Lung (tissue), 12 donors: Measurements from ENCODE around the gene SMARCC2. TPM values are rescaled to one million over a fixed set of nuclear protein-coding genes. Genes with fewer than 3 reads are reported as not detected.

Experiments used
- ATAC-seq: fragments of 200-7000 bp; cut with Tn5 transposase; one replicate; pipeline ENCODE4 v1.9.1; 2020; ENCODE audit warnings: moderate number of reproducible peaks; ENCODE audit not compliant: insufficient read depth, low FRiP score
- DNase-seq, 3 donors: peaks; one replicate each; pipeline ENCODE4 v3.0.0-alpha.2; 2013 to 2017
- H3K27ac ChIP-seq, 2 donors: one replicate each; pipeline ENCODE4 v1.5.1; 2013; ENCODE audit warnings: mild to moderate bottlenecking in 2 of 2, moderate library complexity in 2 of 2, control low read depth in 1 of 2, inconsistent platforms in 1 of 2, low read depth in 1 of 2, low read length in 1 of 2
- H3K27me3 ChIP-seq, 3 donors: one replicate each; pipeline ENCODE4 v1.5.1; 2013; ENCODE audit warnings: low read length in 2 of 3; ENCODE audit not compliant: control insufficient read depth in 3 of 3, insufficient read depth in 3 of 3
- H3K36me3 ChIP-seq, 4 donors: one replicate each; pipeline ENCODE4 v1.5.1; 2013; ENCODE audit warnings: low read length in 4 of 4, mild to moderate bottlenecking in 1 of 4, moderate library complexity in 1 of 4; ENCODE audit not compliant: control insufficient read depth in 4 of 4, insufficient read depth in 4 of 4
- H3K4me1 ChIP-seq, 5 donors: one replicate each; pipeline ENCODE4 v1.5.1; 2013; ENCODE audit warnings: low read length in 5 of 5, mild to moderate bottlenecking in 2 of 5, moderate library complexity in 1 of 5; ENCODE audit not compliant: control insufficient read depth in 5 of 5, insufficient read depth in 5 of 5
- H3K4me3 ChIP-seq: one replicate; pipeline ENCODE4 v1.5.1; 2013; ENCODE audit warnings: mild to moderate bottlenecking, control low read depth, moderate library complexity
- H3K9ac ChIP-seq, 2 donors: one replicate each; pipeline ENCODE4 v1.5.1; 2013; ENCODE audit warnings: low read length in 2 of 2, control low read depth in 1 of 2; ENCODE audit not compliant: insufficient read depth in 1 of 2
- H3K9me3 ChIP-seq, 4 donors: one replicate each; pipeline ENCODE4 v1.5.1; 2013; ENCODE audit warnings: low read length in 3 of 4, mild to moderate bottlenecking in 1 of 4, moderate library complexity in 1 of 4; ENCODE audit not compliant: control insufficient read depth in 4 of 4, insufficient read depth in 3 of 4
- CTCF ChIP-seq: IDR thresholded peaks from 2 replicates; pipeline ENCODE4 v1.5.1; 2012; ENCODE audit warnings: mild to moderate bottlenecking; ENCODE audit errors: control extremely low read depth, extremely low read depth
- WGBS, 2 donors: extraction: QIAGEN DNeasy Blood & Tissue Kit; methylation state at CpG; one replicate each; pipeline ENCODE4 v1.1.7; 2013; 5-methylcytosine and 5-hydroxymethylcytosine counted together
- polyA plus RNA-seq, 2 donors: library from polyadenylated mRNA; stranded (reverse); fragments of 200-250 nt; gene quantifications; one replicate each; pipeline ENCODE4 v1.2.1, GENCODE V29; 2013
- total RNA-seq, 2 donors: library from RNA; depleted of rRNA in 1 of 2; stranded (reverse); fragments of >200 nt in 1 of 2; gene quantifications; one replicate each; pipeline ENCODE4 v1.2.1, GENCODE V29; 2014 to 2021
- donor health status: control.
- donor health status: control.
- donor health status: Bipolar disorder and iron deficiency.
- donor health status: healthy.
- donor health status: DM: yes; HTN: yes; CAD: no.

Gene SMARCC2
- total and polyA plus RNA-seq, 4 donors, result 23.9 to 97.5 (median 47.7) TPM

GRCh38 chr12:56128670-56129205 lies 60.5 kb downstream of the SMARCC2 start:
- H3K4me3 ChIP-seq, result peak overlapping the region; percentile 77
- DNase-seq (peak; percentile 50 to 60 (median 60)), ATAC-seq (no peak)
- peaks cover 8 to 33% (median 26%) of the 10 kb centered on the region in 4 donors for H3K36me3 ChIP-seq
- WGBS, 2 donors, result 0% methylated on average over 20 of the region's 20 CpGs
- peak overlapping the region; percentile 71 to 88 for H3K27ac ChIP-seq
- H3K9ac ChIP-seq, result peak overlapping the region; percentile 50 to 82
- H3K4me1 ChIP-seq, result peaks cover 0 to 27% (median 12%) of the 10 kb centered on the region in 5 donors
- H3K9me3 ChIP-seq, result no peaks in the 10 kb centered on the region
- no peaks in the 10 kb centered on the region for H3K27me3 ChIP-seq
- no peak for TF ChIP-seq CTCF

- peak within 1 kb of the TSS; percentile 50 to 84 for H3K9ac ChIP-seq
- no peaks in the 10 kb centered on the region for H3K9me3 ChIP-seq
- peak within 1 kb of the TSS; percentile 77 for H3K4me3 ChIP-seq
- H3K27me3 ChIP-seq, result no peaks in the 10 kb centered on the region
- ATAC-seq, result peak; percentile 96
- no peak for TF ChIP-seq CTCF
- 0% methylated on average over 49 of the region's 49 CpGs for WGBS, 2 donors
- H3K4me1 ChIP-seq, result peaks cover 0 to 27% (median 12%) of the 10 kb centered on the region in 5 donors
- DNase-seq, result peak; percentile 99 to 100 (median 100)
- peak within 1 kb of the TSS; percentile 82 to 88 for H3K27ac ChIP-seq
- H3K36me3 ChIP-seq, result peaks cover 2 to 27% (median 20%) of the 10 kb centered on the region in 4 donors
Measured at GRCh38 chr12:56127888-56128669, 61.2 kb downstream of the SMARCC2 start, which contains the start of gene ESYT1. Gene ESYT1 (plus strand): TSS chr12:56128267. CDS start chr12:56128320, 53 bp downstream.

GRCh38 chr12:56127485-56127887 lies 61.8 kb downstream of the SMARCC2 start:
- TF ChIP-seq CTCF, result no peak

More at GRCh38 chr12:56127485-56127887, 61.8 kb downstream of the SMARCC2 start:
- Histone ChIP-seq H3K27me3 (no peaks in the 10 kb centered on the region), H3K36me3 (peaks cover 0 to 24% (median 18%) of the 10 kb centered on the region in 4 donors), H3K9ac (peak overlapping the region; percentile 27 to 84), H3K9me3 (no peaks in the 10 kb centered on the region), H3K27ac (peak overlapping the region in 1 of 2 donors; percentile 82), H3K4me3 (no peak overlapping the region), H3K4me1 (peaks cover 0 to 27% (median 13%) of the 10 kb centered on the region in 5 donors)
- 0 to 1% methylated on average over 8 of the region's 8 CpGs for WGBS, 2 donors
- DNase-seq, result no peak
- ATAC-seq, result no peak
